ENCODE measurements around the gene EMID1. TPM values are rescaled to one million over a fixed set of nuclear protein-coding genes. Genes with fewer than 3 reads are reported as not detected.

The EMID1 gene
- total and polyA plus RNA-seq, 2 donors from 2014 or later, result 9.6 to 25.5 TPM

DNA sequence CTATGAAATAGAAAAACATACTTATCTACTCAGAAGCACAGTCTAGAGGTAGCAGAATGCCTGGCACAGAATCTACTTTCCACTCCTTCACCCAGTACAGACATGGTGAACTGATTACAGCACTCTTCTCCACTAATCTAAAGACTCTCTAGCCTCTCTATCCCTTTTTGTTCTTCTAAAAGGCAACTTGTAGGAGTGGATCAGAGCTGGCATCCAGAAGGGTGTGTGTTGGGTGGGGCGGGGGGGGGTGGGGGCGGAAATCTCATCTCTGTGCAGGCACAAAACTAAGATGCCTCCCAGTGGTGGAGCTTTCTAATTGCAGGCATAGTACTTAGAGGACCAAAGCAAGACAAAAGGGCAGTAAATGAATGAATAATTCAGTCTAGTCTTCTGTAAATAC lies 11.5 kb upstream of the EMID1 start:
- Histone ChIP-seq H3K27me3 (ENCODE audit: control insufficient read depth, insufficient read depth, low read length) (no peaks in the 10 kb centered on the region), H3K27ac (ENCODE audit: low read depth in 2 of 2, low read length in 2 of 2) (no peak overlapping the region), H3K9me3 (ENCODE audit: control insufficient read depth in 2 of 3, insufficient read depth in 1 of 3, low read length in 3 of 3) (no peaks in the 10 kb centered on the region), H3K4me3 (ENCODE audit: low read length in 3 of 3) (no peak overlapping the region), H3K9ac (ENCODE audit: low read length in 3 of 3) (no peak overlapping the region), H3K4me1 (ENCODE audit: control insufficient read depth in 2 of 3, insufficient read depth in 2 of 3, low read depth in 1 of 3, low read length in 3 of 3) (peaks cover 0 to 3% (median 0%) of the 10 kb centered on the region in 3 donors), H3K36me3 (ENCODE audit: control insufficient read depth in 2 of 3, insufficient read depth in 3 of 3, low read length in 3 of 3) (no peaks in the 10 kb centered on the region)
- intact Hi-C loops (cut with DNase I), result no loop called here
- no peak for FAIRE-seq
- TF ChIP-seq, protein P1, sequence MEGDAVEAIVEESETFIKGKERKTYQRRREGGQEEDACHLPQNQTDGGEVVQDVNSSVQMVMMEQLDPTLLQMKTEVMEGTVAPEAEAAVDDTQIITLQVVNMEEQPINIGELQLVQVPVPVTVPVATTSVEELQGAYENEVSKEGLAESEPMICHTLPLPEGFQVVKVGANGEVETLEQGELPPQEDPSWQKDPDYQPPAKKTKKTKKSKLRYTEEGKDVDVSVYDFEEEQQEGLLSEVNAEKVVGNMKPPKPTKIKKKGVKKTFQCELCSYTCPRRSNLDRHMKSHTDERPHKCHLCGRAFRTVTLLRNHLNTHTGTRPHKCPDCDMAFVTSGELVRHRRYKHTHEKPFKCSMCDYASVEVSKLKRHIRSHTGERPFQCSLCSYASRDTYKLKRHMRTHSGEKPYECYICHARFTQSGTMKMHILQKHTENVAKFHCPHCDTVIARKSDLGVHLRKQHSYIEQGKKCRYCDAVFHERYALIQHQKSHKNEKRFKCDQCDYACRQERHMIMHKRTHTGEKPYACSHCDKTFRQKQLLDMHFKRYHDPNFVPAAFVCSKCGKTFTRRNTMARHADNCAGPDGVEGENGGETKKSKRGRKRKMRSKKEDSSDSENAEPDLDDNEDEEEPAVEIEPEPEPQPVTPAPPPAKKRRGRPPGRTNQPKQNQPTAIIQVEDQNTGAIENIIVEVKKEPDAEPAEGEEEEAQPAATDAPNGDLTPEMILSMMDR (IDR thresholded peaks at IDR 0.05; ENCODE audit: borderline replicate concordance, extremely low read depth, insufficient read depth), result no peak
- peak in 1 of 5 donors; percentile 9 for DNase-seq

DNA sequence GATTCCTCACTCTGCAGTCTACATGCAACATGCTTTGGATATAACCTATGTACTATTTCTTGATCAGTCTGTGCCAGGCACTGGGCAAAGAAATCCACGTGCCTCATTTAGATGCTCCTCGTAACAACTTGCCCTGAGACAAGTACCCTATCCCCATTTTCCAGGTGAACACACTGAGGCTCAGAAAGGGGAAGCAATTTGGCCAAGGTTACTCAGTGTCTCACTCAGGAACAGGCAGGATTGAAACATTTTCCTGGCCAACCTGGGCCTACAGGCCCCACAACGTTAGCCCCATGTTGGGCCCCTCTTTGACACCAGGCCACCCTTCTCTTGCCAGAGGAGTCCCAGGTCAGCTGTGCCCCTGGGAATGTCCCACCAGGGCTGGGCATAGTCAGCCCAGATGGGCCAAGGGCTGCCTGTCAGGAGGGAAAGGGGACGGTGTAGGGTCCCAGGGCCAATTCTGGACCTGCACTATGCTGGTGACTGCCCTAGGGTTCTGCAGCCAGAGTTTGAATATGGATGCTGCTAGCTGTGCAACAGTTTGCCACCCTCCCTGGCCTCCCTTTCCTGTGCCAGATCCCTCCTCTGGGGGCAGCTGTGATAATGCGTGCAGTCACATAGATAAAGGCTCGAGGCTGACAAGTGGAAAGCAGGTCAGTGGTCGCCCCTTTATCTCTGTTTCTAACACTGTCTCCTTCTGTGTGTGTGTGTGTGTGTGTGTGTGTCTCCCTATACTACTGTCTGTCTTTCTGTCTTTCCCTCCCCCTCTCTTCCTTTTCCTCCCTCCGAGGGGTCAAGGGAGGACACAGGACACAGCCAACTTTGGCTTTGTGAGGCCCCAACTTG lies 10.4 kb upstream of the EMID1 start:
- DNase-seq (peak in 3 of 5 donors; percentile 10 to 55 (median 40)), FAIRE-seq (no peak)
- peaks cover 0 to 3% (median 2%) of the 10 kb centered on the region in 3 donors for H3K4me1 ChIP-seq (ENCODE audit: control insufficient read depth in 2 of 3, insufficient read depth in 2 of 3, low read depth in 1 of 3, low read length in 3 of 3)
- no peaks in the 10 kb centered on the region for H3K36me3 ChIP-seq (ENCODE audit: control insufficient read depth in 2 of 3, insufficient read depth in 3 of 3, low read length in 3 of 3)
- H3K9ac ChIP-seq (ENCODE audit: low read length in 3 of 3), result no peak overlapping the region
- H3K4me3 ChIP-seq (ENCODE audit: low read length in 3 of 3), result no peak overlapping the region
- intact Hi-C loops (cut with DNase I), result no loop called here
- TF ChIP-seq, protein P1 (IDR thresholded peaks at IDR 0.05; ENCODE audit: borderline replicate concordance, extremely low read depth, insufficient read depth), result no peak
- H3K27me3 ChIP-seq (ENCODE audit: control insufficient read depth, insufficient read depth, low read length), result no peaks in the 10 kb centered on the region
- no peak overlapping the region for H3K27ac ChIP-seq (ENCODE audit: low read depth in 2 of 2, low read length in 2 of 2)
- no peaks in the 10 kb centered on the region for H3K9me3 ChIP-seq (ENCODE audit: control insufficient read depth in 2 of 3, insufficient read depth in 1 of 3, low read length in 3 of 3)

DNA sequence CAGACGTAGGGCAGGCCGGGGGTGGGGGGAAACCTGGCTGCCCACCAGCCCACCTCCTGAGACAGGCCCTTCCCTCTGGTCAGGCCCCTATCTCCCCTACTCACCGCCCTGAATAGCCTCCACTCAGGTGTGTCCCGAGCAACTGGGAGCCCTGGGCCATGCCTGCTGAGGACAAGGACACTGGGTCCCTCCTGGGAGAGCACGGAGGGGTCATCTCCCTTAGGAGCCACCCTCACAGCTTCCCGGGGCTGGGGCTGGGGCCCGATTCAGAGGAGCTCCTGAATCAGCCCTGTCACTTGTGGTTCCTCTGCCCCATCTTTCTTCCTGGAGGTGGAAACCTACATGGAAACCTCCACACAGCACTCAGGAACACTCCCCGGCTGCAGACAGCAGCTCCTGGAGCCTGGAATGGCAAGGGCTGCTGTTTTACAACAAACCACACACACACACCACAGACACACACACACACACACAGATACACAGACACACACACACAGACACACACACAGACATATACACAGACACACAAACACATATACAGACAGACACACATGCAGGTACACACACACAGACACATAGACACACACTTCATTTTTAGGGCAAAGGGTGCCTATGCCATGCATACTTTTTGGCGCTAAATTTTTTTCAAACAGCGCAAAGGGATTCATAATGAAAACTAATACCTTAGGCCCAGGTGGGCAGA lies 9.6 kb upstream of the EMID1 start:
- Histone ChIP-seq H3K27me3 (ENCODE audit: control insufficient read depth, insufficient read depth, low read length) (no peaks in the 10 kb centered on the region), H3K27ac (ENCODE audit: low read depth in 2 of 2, low read length in 2 of 2) (no peak overlapping the region), H3K9me3 (ENCODE audit: control insufficient read depth in 2 of 3, insufficient read depth in 1 of 3, low read length in 3 of 3) (no peaks in the 10 kb centered on the region), H3K4me3 (ENCODE audit: low read length in 3 of 3) (no peak overlapping the region), H3K36me3 (ENCODE audit: control insufficient read depth in 2 of 3, insufficient read depth in 3 of 3, low read length in 3 of 3) (no peaks in the 10 kb centered on the region), H3K9ac (ENCODE audit: low read length in 3 of 3) (no peak overlapping the region), H3K4me1 (ENCODE audit: control insufficient read depth in 2 of 3, insufficient read depth in 2 of 3, low read depth in 1 of 3, low read length in 3 of 3) (peaks cover 0 to 4% (median 4%) of the 10 kb centered on the region in 3 donors)
- intact Hi-C loops (cut with DNase I), result no loop called here
- DNase-seq, result peak in 3 of 5 donors; percentile 9 to 52 (median 40)
- TF ChIP-seq, protein P1 (IDR thresholded peaks at IDR 0.05; ENCODE audit: borderline replicate concordance, extremely low read depth, insufficient read depth), result no peak
- FAIRE-seq, result no peak

All from kidney (tissue), 14 donors.